DMS 273 treated with DMSO at 0.1 percent for 48 hours (cell line): ENCODE results near the gene CRELD2.

Experiments used
- DNase-seq: peaks from one replicate; lab custom pipeline; 2025; lab: John Stamatoyannopoulos, UW

The CRELD2 gene

DNA sequence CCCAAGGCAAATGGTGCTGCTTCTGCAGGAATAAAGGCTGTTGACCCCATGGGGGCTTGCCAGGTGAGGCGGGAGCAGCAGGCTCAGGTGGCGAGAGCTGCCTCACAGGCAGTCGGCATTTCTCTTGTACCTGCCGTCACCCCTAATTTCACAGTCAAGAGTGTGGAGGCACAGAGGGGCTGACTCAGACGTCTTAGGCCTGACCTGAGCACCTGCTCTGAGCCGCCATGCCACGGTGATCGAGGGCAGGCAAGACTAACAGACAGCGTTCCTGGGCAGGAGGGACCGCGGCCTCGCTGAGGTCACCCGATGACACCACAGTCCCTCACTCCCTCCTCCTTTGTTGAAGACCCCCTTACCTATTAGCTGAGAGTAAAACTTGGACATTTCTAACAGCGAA is 5.4 kb upstream of the CRELD2 start:
- no peak for DNase-seq

DNA sequence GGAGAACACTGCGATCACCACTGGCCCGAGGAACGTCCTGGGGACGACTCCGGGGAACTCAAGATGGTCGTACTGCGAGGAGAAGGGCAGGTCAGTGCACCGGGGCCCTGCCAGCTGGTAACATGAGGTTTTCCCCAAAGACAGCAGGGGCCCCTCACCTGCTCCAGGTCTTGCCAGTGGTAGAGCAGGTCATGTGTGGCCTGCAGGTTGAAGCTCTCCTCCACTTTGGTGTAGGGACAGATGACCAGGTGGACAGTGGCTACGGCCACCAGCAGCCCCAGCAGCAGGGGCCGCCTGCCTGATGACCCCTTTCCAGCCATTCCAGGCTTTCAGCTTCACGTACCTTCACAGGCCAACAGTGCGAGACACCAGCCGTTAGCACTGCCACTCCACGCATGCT is 5.0 kb upstream of the CRELD2 start:
- no peak for DNase-seq

DNA sequence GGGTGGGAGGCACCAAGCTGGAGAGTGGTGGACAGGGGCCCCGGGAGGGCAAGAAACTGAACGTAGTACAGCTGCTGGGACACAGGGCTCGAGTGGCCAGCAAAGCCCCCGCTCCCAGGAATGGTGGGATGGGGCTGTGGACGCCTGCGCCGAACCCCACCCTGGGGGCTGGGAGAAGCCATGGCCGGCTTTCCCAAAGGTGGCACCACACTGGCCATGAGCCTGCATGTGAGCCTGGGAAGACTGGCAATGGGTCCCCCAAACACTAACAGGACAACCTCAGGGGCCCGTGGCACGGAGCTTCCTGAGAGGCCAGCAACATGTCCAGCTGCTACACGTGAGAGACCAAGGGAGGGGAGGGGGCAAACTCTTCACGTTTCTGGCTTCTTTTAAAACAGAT is 4.2 kb upstream of the CRELD2 start:
- DNase-seq = no peak

- DNase-seq = no peak
These were observed 2.8 kb upstream of the CRELD2 start for GRCh38 chr22:49915610-49916009.

DNA sequence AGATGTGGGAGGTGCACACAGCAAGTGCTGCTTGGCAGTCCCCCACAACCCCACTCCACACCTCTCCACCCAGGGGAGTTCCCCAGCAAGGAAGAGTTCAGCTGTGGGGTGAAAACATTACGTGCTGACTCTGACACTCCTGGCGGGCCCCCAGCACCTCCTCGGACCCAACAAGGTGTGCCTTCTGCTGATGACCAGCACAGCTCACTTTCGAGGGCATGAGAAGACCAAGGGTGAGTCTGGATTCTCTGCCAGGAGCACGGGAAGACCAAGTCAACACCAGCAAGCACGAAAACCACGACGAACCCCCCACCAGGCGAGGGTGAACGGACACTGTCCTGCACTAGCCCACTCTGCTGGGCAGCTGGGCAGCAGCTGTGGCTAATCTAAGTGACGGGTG is 1.6 kb upstream of the CRELD2 start:
- DNase-seq = no peak

- DNase-seq = no peak
These were observed 762 bp downstream of the CRELD2 start for GRCh38 chr22:49918911-49919881.

GRCh38 chr22:49920859-49921258 is 2.4 kb downstream of the CRELD2 start:
- DNase-seq = no peak

- DNase-seq = no peak
These were observed 3.3 kb downstream of the CRELD2 start for GRCh38 chr22:49921508-49922278.

DNA sequence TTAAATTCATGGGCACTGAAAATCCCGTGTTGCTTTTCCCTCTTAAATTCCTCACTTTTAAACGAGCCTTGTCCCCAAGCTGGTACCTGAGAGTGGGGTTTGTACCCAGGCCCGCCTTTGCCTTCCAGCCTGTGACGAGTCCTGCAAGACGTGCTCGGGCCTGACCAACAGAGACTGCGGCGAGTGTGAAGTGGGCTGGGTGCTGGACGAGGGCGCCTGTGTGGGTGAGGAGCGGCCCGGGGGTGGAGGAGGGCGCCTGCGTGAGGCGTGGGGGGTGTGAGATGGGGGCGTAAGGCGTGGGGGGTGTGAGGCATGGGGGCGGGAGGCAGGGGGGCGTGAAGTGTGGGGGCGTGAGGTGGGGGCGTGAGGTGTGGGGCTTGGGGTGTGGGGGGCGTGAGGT is 4.0 kb downstream of the CRELD2 start:
- no peak for DNase-seq

DNA sequence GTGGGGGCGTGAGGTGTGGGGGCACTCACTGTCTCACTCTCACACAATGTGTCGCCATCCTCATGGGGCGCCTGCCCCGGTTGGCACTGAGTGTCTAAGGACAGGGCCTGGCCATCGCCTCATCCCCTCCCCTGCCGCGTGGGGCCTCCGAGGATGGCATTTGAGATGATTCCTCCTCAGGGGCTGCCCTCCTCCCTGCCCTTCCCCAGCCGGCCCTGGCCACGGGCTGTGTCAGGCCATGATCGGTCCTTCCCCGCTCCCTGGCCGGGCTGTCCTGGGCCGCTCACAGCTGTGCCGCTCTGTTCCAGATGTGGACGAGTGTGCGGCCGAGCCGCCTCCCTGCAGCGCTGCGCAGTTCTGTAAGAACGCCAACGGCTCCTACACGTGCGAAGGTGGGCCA is 4.5 kb downstream of the CRELD2 start:
- no peak for DNase-seq

DNA sequence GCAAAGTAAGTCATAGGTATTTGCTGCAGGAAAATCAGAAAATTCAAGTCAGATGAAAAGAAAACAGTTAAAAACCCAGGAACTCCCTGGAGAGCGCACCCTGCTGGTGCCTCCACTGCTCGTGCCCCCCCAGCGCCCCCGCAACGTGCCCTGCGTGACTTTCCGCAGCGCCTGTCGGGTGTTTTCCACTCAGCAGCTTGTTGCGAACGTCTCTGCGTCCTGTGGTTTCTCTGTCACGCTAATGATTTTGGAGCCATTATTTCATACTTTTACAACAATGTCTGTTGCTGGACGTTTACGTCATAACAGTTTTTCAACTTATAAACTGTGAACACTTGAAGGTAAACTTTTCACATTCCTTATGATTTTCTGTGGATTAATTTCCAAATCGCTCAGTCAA is 5.0 kb downstream of the CRELD2 start:
- DNase-seq = no peak

DNA sequence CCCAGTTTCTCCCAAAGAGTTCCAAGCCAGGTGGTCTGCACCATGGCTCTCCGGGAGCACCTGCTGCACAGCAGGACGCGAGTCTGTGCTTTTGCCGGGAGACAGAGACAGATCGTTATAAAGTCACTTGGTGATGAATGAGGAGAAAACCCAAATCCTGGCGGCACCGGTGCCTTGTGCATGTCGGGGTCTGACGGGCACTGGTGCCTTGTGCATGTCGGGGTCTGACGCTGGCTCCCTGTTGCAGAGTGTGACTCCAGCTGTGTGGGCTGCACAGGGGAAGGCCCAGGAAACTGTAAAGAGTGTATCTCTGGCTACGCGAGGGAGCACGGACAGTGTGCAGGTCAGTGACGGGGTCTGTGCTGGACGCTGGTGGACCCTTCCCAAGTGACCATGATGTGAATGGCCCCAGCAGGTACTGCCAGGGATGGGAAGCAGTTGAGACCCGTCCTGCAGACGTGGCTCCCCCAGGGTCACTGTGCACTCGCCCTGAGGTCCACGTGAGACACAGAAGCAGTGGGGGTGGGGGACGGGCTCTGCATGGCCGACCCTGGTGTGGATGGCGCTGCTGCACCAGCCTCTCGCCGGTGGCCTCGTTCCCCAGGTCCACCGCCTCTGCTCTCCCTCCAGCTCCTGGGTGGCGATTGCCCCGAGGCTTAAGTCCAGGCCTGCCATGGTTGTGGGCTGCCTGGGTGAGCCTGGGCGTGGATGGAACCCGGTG is 5.8 kb downstream of the CRELD2 start:
- no peak for DNase-seq

DNA sequence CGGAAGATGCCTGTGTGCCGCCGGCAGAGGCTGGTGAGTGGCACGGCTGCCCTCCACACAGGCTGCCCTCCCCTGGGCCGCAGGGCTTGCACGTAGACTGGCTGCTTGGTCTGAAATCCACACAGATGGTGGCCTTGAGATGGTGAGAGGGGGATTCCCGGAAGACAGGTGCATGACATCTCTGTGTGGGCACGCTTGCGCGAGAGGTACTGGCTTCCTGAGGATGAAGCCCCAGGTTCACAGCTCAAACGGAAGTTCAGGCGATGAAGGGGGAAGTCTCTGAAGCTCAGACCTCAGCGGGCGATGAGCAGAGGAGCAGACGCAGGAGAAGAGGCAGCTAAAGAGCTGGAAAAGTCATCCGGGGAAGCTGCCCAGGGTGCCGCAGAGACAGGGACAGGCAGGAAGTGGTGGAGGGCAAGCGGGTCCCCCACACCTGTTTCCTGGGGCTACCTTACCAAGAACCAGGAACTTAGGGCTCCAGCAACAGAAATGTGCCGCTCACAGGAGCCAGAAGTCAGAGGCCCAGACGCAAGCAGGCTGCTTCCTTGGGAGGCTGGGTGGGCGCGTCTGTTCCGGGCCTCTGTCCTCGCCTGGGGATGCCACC is 7.2 kb downstream of the CRELD2 start:
- no peak for DNase-seq

DNA sequence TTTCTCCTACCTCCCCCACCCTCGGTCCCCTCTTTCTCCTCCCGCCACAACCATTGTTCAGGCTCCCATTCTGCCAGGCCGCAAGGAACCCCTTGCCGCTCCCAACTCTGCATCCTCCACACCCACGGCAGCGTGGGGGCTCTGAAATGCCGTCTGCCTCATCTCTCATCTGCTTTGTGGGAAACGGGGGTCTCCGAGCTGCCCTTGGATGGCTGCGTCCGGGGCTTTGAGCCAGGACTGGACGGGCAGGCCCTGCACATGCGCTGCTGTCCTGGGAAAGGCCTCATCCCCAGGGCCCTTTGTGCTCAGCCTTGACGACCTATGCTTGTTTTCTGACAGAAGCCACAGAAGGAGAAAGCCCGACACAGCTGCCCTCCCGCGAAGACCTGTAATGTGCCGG is 8.5 kb downstream of the CRELD2 start:
- DNase-seq = no peak

- DNase-seq = no peak
These were observed 9.2 kb downstream of the CRELD2 start for GRCh38 chr22:49927483-49928184.

DNA sequence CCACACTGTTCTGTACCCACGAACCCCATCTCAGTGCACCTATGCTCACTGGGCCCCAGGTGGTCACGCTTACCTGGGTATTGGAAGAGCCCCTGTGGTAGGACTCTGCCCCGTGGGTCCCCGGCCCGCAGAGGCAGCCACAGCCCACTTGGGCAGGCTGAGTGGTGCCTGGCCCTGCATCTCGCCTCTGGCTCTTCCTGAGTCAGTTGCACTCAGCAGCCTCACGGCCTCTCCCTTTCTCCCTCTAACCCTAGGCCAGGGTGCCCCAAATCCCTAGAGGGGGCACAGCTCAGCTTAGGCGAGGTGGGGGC is 9.7 kb downstream of the CRELD2 start:
- no peak for DNase-seq

GRCh38 chr22:49928555-49929210 is 10.2 kb downstream of the CRELD2 start:
- no peak for DNase-seq

DNA sequence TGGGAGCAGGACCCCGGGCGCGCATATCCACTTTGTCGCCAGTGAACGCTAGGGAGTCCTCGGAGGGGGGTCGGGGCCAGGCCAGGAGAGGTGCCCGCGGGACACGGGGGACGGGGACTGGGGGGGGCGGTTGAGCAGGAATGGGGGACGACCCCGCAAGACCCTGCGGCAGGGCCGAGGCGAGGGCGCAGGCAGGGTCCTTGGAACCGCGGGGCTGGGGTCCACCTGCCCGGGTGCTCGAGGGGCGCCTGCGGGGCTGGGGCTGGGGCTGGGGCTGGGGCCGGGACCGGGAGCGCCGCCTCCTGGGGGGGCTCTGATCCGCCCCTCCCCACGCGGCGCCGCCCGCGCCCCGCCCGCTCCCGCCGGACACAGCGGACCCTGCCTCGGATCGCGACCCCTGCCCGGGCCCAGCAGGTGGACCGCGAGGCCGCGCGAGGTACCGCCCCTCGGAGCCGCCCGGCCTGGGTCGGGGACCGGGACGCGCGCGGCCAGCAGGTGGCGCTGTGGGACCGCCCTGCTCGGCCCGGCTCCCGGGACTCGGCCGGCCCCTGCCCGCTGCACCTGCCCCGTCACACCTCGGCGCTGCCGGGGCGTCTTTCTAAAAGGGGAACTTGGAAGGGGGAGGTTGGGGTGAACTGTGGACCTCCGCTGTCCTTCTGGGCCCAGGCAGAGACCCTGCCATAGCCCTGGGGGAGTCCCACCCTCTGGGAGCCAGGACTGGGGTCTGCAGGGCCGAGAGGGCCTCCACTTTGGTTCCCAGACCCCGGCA is 11.0 kb downstream of the CRELD2 start:
- no peak for DNase-seq

GRCh38 chr22:49929994-49930575 is 11.7 kb downstream of the CRELD2 start:
- DNase-seq = no peak
